Measurements from ENCODE around the gene ITPR1.

ITPR1 gene

GRCh38 chr3:4660936-4661335 is 167.8 kb downstream of the ITPR1 start:
- no peak for ATAC-seq

GRCh38 chr3:4664412-4664811 is 171.3 kb downstream of the ITPR1 start:
- TF ChIP-seq SNAI2 (CRISPR knock-in tag; IDR thresholded peaks at IDR 0.05) (no peak), ZNF70 (CRISPR knock-in tag; IDR thresholded peaks at IDR 0.05) (no peak), PPARA (CRISPR knock-in tag; IDR thresholded peaks at IDR 0.05; ENCODE audit: borderline replicate concordance) (no peak), TOX (CRISPR knock-in tag; IDR thresholded peaks at IDR 0.05; ENCODE audit: borderline replicate concordance) (no peak), OSR1 (CRISPR knock-in tag; IDR thresholded peaks at IDR 0.05) (no peak), ISL1 (CRISPR knock-in tag; IDR thresholded peaks at IDR 0.05) (no peak), BACH2 (CRISPR knock-in tag; IDR thresholded peaks at IDR 0.05; ENCODE audit: borderline replicate concordance) (no peak), ZNF565 (CRISPR knock-in tag; conservative IDR thresholded peaks at IDR 0.05; ENCODE audit: low read depth) (no peak), TSHZ2 (CRISPR knock-in tag; IDR thresholded peaks at IDR 0.05) (no peak), ARNTL (CRISPR knock-in tag; IDR thresholded peaks at IDR 0.05; ENCODE audit: borderline replicate concordance, low read depth) (no peak), ESRRG (CRISPR knock-in tag; IDR thresholded peaks at IDR 0.05) (no peak), POU6F1 (CRISPR knock-in tag; IDR thresholded peaks at IDR 0.05; ENCODE audit: borderline replicate concordance, low read depth) (no peak)
- no peak for ATAC-seq

More at GRCh38 chr3:4660936-4661335, 167.8 kb downstream of the ITPR1 start:
- TF ChIP-seq OSR1 (CRISPR knock-in tag; IDR thresholded peaks at IDR 0.05): no peak
- no peak for TF ChIP-seq ESRRG (CRISPR knock-in tag; IDR thresholded peaks at IDR 0.05)
- no peak for TF ChIP-seq GLIS3 (CRISPR knock-in tag; IDR thresholded peaks at IDR 0.05)
- TF ChIP-seq BACH2 (CRISPR knock-in tag; IDR thresholded peaks at IDR 0.05; ENCODE audit: borderline replicate concordance): no peak
- no peak for TF ChIP-seq POU6F1 (CRISPR knock-in tag; IDR thresholded peaks at IDR 0.05; ENCODE audit: borderline replicate concordance, low read depth)
- no peak for TF ChIP-seq ZNF70 (CRISPR knock-in tag; IDR thresholded peaks at IDR 0.05)
- TF ChIP-seq ZNF8 (CRISPR knock-in tag; IDR thresholded peaks at IDR 0.05): no peak
- TF ChIP-seq ZNF565 (CRISPR knock-in tag; conservative IDR thresholded peaks at IDR 0.05; ENCODE audit: low read depth): no peak
- no peak for TF ChIP-seq ZFP3 (CRISPR knock-in tag; IDR thresholded peaks at IDR 0.05)
- TF ChIP-seq CSRNP3 (CRISPR knock-in tag; IDR thresholded peaks at IDR 0.05): no peak
- TF ChIP-seq TCF4 (CRISPR knock-in tag; IDR thresholded peaks at IDR 0.05; ENCODE audit: borderline replicate concordance): no peak
- TF ChIP-seq ARNTL (CRISPR knock-in tag; IDR thresholded peaks at IDR 0.05; ENCODE audit: borderline replicate concordance, low read depth): no peak
- TF ChIP-seq ZFP30 (CRISPR knock-in tag; IDR thresholded peaks at IDR 0.05): no peak
- no peak for TF ChIP-seq CSDC2 (CRISPR knock-in tag; IDR thresholded peaks at IDR 0.05)
- TF ChIP-seq ZC3H10 (CRISPR knock-in tag; IDR thresholded peaks at IDR 0.05): no peak
- TF ChIP-seq CREB5 (CRISPR knock-in tag; IDR thresholded peaks at IDR 0.05; ENCODE audit: low read depth): no peak
- TF ChIP-seq SNAI2 (CRISPR knock-in tag; IDR thresholded peaks at IDR 0.05): no peak
- no peak for TF ChIP-seq TSHZ2 (CRISPR knock-in tag; IDR thresholded peaks at IDR 0.05)
- no peak for TF ChIP-seq TOX (CRISPR knock-in tag; IDR thresholded peaks at IDR 0.05; ENCODE audit: borderline replicate concordance)

All from SK-N-SH treated with all-trans-retinoic acid at 6 μM for 48 hours (cell line).